CD4-positive, CD25-positive, alpha-beta regulatory T cell (primary cell): ENCODE data around the gene KLF11. TPM values are rescaled to one million over a fixed set of nuclear protein-coding genes. Genes with fewer than 3 reads are reported as not detected.
"Not testable (repeated sequence)": the region's sequence is repeated elsewhere in the genome, so short reads cannot be mapped to it uniquely, and the experiment has no call there.

Source experiments
- ATAC-seq, 2 donors: fragments of 150-1000 bp; cut with Tn5 transposase; one replicate each; pipeline ENCODE4 v1.10.0; 2021; ENCODE audit warnings: low read depth in 2 of 2, moderate number of reproducible peaks in 2 of 2, moderate library complexity in 1 of 2
- DNase-seq, 3 donors: peaks; one replicate each; pipeline versions ENCODE4 v3.0.0 to v3.0.0-alpha.2; 2012 to 2022; ENCODE audit warnings: mixed read lengths in 1 of 3
- H3K27ac ChIP-seq: one replicate; pipeline ENCODE4 v1.7.0; 2013; ENCODE audit warnings: mild to moderate bottlenecking, low read length; ENCODE audit not compliant: insufficient read depth, poor library complexity, severe bottlenecking
- H3K27me3 ChIP-seq: one replicate; pipeline ENCODE4 v1.7.0; 2013; ENCODE audit warnings: low read length; ENCODE audit not compliant: control insufficient read depth, insufficient read depth
- H3K36me3 ChIP-seq: one replicate; pipeline ENCODE4 v1.7.0; 2013; ENCODE audit warnings: mild to moderate bottlenecking, low read length, moderate library complexity; ENCODE audit not compliant: control insufficient read depth, insufficient read depth
- H3K4me1 ChIP-seq: 2 replicates; pipeline ENCODE4 v1.7.0; 2013; ENCODE audit warnings: mild to moderate bottlenecking, low read length; ENCODE audit not compliant: insufficient read depth, control insufficient read depth, poor library complexity, severe bottlenecking
- H3K4me3 ChIP-seq: one replicate; pipeline ENCODE4 v1.7.0; 2013; ENCODE audit warnings: low read depth, mild to moderate bottlenecking, low read length, moderate library complexity
- H3K9me3 ChIP-seq, 2 experiments: 1 replicate in 1 of 2; 2 replicates in 1 of 2; pipeline ENCODE4 v1.7.0; 2013; ENCODE audit warnings: low read length in 2 of 2, mild to moderate bottlenecking in 1 of 2, moderate library complexity in 1 of 2; ENCODE audit not compliant: control insufficient read depth in 2 of 2
- H3K27ac Mint-ChIP-seq, 3 donors: one replicate each; pipeline ENCODE4 v1.8.0; 2020 to 2022; ENCODE audit warnings: mild to moderate bottlenecking in 3 of 3, mixed read lengths in 3 of 3, moderate library complexity in 2 of 3
- H3K27me3 Mint-ChIP-seq: one replicate; pipeline ENCODE4 v1.8.0; 2022; ENCODE audit warnings: mild to moderate bottlenecking, mixed read lengths
- H3K36me3 Mint-ChIP-seq: one replicate; pipeline ENCODE4 v1.8.0; 2020; ENCODE audit warnings: mixed read lengths
- H3K4me1 Mint-ChIP-seq, 4 donors: one replicate each; pipeline ENCODE4 v1.8.0; 2020 to 2022; ENCODE audit warnings: mixed read lengths in 4 of 4, mild to moderate bottlenecking in 1 of 4
- H3K4me3 Mint-ChIP-seq, 4 donors: one replicate each; pipeline ENCODE4 v1.8.0; 2020 to 2022; ENCODE audit warnings: mild to moderate bottlenecking in 4 of 4, mixed read lengths in 4 of 4, moderate library complexity in 3 of 4
- H3K9me3 Mint-ChIP-seq, 7 donors: one replicate each; pipeline ENCODE4 v1.8.0; 2020 to 2022; ENCODE audit warnings: mixed read lengths in 7 of 7, mild to moderate bottlenecking in 3 of 7, moderate library complexity in 2 of 7
- polyA plus RNA-seq, 4 donors: library from polyadenylated mRNA; unstranded; fragments of 300-500 nt; fragmentation: Illumina TruSeq; gene quantifications; one replicate each; pipeline ENCODE4 v1.2.3, GENCODE V29; 2021
- total RNA-seq: library from RNA; stranded (reverse); gene quantifications from one replicate; pipeline ENCODE4 v1.2.3, GENCODE V29; 2022

The KLF11 gene
- total and polyA plus RNA-seq, 5 donors from 2014 or later: 5.9 to 38.9 (median 11.8) TPM

DNA sequence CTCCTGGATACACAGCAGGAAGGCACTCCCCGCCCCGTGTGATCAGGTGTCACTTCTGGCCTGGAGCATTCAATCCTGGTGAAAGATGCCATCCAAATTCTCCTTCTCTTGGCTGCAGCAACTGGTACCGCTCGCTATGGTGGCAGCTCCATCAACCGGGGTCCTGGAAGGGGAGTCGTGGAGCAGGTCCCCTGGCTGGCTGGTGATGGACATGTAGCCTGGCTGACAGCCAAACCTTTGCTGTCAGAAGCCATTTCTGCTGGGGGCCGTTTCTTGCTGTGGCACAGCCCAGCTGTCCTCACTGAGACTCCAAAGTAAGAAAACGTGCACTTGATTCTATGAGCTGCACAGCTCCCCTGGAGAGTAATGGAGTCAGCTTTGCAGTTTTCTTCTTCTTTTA, 44.0 kb downstream of the KLF11 start:
- Mint-ChIP-seq H3K4me3 (no peak overlapping the region), H3K9me3 (peaks cover 0 to 5% (median 0%) of the 10 kb centered on the region in 7 donors), H3K27me3 (peaks cover 80% of the 10 kb centered on the region), H3K4me1 (peaks cover 0 to 7% (median 4%) of the 10 kb centered on the region in 4 donors), H3K27ac (no peak overlapping the region), H3K36me3 (no peaks in the 10 kb centered on the region)
- Histone ChIP-seq H3K4me1 (peaks cover 5% of the 10 kb centered on the region), H3K9me3 (no peaks in the 10 kb centered on the region), H3K36me3 (no peaks in the 10 kb centered on the region), H3K27me3 (peaks cover 40% of the 10 kb centered on the region), H3K4me3 (no peak overlapping the region), H3K27ac (no peak overlapping the region)
- DNase-seq: no peak
- no peak for ATAC-seq

DNA sequence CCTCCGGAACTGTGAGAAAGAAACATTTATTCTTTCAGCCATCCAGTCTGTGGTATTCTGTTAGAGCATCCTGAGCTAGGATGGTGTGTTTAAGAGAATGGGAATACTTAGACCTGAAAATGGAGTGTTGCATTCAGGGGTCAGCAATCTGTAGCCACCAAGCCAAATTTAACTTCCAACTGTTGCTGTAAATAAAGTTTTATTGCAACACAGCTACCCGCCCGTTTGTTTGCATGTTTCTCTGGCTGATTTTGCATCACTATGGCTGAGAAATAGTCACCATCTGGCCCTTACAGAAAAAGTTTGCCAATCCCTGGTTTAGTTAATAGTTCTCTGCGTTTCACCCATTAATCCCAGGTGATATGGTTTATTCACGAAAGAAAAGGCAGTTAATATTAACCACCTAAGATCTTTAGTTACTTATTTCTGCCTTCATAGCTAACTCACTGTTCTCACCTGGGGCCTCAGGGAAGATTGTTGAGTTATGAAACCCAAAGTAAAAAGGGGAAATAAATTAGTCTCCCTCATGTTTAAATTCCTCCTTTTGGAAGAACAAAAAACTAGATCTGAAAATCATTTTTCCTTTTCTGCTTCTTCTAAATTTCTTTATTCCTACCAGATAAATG, 46.3 kb downstream of the KLF11 start:
- Histone ChIP-seq H3K4me1 (peaks cover 5% of the 10 kb centered on the region), H3K9me3 (peaks cover 0 to 2% of the 10 kb centered on the region in 2 experiments), H3K36me3 (no peaks in the 10 kb centered on the region), H3K27me3 (peaks cover 37% of the 10 kb centered on the region), H3K4me3 (no peak overlapping the region), H3K27ac (no peak overlapping the region)
- Mint-ChIP-seq H3K36me3 (peaks cover 3% of the 10 kb centered on the region), H3K4me3 (no peak overlapping the region), H3K4me1 (peaks cover 0 to 7% (median 0%) of the 10 kb centered on the region in 4 donors), H3K9me3 (peaks cover 0 to 8% (median 0%) of the 10 kb centered on the region in 7 donors), H3K27me3 (peaks cover 70% of the 10 kb centered on the region), H3K27ac (no peak overlapping the region)
- ATAC-seq: no peak
- DNase-seq: no peak

DNA sequence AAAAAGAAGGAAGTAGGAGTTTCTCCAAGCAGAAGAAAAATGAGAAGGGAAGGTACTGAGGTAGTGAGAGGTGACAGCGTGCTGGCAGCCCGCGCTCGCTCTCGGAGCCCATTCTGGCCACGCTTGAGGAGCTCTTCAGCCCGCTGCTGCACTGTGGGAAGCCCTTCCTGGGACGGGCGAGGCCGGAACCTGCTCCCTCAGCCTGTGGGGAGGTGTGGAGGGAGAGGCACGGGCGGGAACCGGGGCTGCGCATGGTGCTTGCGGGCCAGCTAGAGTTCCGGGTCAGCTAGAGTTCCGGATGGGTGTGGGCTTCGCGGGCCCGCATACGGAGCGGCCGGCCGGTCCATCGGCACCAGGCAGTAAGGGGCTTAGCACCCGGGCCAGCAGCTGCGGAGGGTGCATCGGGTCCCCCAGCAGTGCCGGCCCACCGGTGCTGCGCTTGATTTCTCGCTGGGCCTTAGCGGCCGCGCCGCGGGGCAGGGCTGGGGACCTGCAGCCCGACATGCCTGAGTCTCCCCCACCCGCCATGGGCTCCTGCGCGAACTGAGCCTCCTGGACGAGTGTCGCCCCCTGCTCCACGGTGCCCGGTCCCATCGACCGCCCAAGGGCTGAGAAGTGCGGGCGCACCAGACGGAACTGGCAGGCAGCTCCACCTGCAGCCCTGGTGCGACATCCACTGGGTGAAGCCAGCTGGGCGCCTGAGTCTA, 48.0 kb downstream of the KLF11 start:
- DNase-seq: peak in 1 of 3 donors; percentile 56
- no peaks in the 10 kb centered on the region for H3K36me3 ChIP-seq
- Mint-ChIP-seq H3K9me3 (peaks cover 0 to 8% (median 0%) of the 10 kb centered on the region in 7 donors), H3K4me1 (peaks cover 0 to 7% (median 0%) of the 10 kb centered on the region in 4 donors), H3K36me3 (peaks cover 3% of the 10 kb centered on the region), H3K27ac (no peak overlapping the region), H3K4me3 (peak overlapping the region in 3 of 4 donors; percentile 72 to 82 (median 72)), H3K27me3 (peaks cover 73% of the 10 kb centered on the region)
- H3K4me3 ChIP-seq: no peak overlapping the region
- H3K9me3 ChIP-seq: peaks cover 0 to 2% of the 10 kb centered on the region in 2 experiments
- no peak overlapping the region for H3K27ac ChIP-seq
- ATAC-seq: peak in 1 of 2 donors; percentile 45
- H3K4me1 ChIP-seq: peaks cover 5% of the 10 kb centered on the region
- H3K27me3 ChIP-seq: peaks cover 31% of the 10 kb centered on the region

DNA sequence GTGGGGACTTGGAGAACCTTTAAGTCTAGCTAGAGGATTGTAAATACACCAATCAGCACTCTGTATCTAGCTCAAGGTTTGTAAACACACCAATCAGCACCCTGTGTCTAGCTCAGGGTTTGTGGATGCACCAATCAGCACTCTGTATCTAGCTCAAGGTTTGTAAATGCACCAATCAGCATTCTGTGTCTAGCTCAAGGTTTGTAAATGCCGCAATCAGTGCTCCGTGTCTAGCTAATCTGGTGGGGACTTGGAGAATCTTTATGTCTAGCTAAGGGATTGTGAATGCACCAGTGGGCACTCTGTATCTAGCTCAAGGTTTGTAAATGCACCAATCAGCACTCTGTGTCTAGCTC, 48.5 kb downstream of the KLF11 start:
- not testable (repeated sequence) for DNase-seq, H3K9me3 Mint-ChIP-seq, ATAC-seq, H3K36me3 Mint-ChIP-seq, H3K36me3 ChIP-seq, H3K27ac Mint-ChIP-seq, H3K9me3 ChIP-seq, H3K4me3 ChIP-seq, H3K4me1 Mint-ChIP-seq, H3K4me1 ChIP-seq, H3K27ac ChIP-seq
- H3K27me3 Mint-ChIP-seq: peaks cover 68% of the 10 kb centered on the region
- peak overlapping the region in 3 of 4 donors; percentile 25 to 83 (median 33) for H3K4me3 Mint-ChIP-seq
- H3K27me3 ChIP-seq: peaks cover 31% of the 10 kb centered on the region

DNA sequence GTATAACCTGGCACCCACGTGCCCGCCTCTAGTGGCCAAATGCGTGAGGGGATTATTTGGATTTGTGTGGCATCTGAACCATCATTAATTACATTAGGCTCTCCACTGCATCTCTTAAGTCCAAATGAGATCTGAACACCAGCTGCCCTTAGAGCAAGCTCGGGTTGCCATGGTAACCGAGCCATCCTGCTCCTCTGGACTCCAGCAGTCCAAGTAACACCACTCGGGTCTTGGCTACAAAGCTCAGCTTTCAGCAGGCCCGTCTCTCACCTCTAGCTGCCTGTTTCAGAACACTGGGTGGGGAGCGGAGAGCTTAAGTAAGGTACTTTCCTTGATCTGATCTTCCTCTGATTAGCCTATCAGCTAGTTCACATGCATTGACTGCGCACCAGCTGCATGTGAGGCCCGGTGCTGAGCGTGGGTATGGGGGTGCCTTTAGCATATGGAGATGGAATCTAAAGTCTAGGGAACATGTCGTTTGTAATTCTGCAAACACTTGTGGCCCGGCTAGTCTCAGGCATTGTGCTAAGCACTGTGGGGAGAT, 51.0 kb downstream of the KLF11 start:
- H3K4me1 ChIP-seq: peaks cover 5% of the 10 kb centered on the region
- H3K4me1 Mint-ChIP-seq: peaks cover 0 to 7% (median 0%) of the 10 kb centered on the region in 4 donors
- peaks cover 51% of the 10 kb centered on the region for H3K27me3 Mint-ChIP-seq
- H3K36me3 Mint-ChIP-seq: peaks cover 3% of the 10 kb centered on the region
- H3K4me3 Mint-ChIP-seq: no peak overlapping the region
- H3K27ac ChIP-seq: no peak overlapping the region
- ATAC-seq: no peak
- peaks cover 0 to 2% of the 10 kb centered on the region in 2 experiments for H3K9me3 ChIP-seq
- H3K4me3 ChIP-seq: no peak overlapping the region
- H3K9me3 Mint-ChIP-seq: peaks cover 0 to 8% (median 0%) of the 10 kb centered on the region in 7 donors
- H3K27ac Mint-ChIP-seq: no peak overlapping the region
- H3K27me3 ChIP-seq: peaks cover 30% of the 10 kb centered on the region
- DNase-seq: no peak
- H3K36me3 ChIP-seq: no peaks in the 10 kb centered on the region

DNA sequence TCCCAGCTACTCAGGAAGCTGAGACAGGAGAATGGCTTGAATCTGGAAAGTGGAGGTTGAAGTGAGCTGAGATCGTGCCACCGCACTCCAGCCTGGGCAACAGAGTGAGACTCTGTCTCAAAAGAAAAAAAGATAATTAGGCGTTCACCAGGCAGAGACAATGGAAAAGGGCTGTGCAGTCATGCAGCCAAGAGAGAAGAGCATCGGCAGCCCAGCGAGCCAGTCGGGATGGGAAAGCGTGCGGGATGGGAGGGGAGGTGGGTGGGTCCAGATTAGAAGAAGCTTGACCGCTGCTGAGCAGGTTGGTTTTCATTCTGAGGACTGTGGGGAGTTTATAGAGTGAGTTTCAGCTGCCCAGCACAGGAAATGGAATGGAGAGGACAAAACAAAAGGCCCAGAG, 51.8 kb downstream of the KLF11 start:
- peaks cover 23% of the 10 kb centered on the region for H3K27me3 ChIP-seq
- peaks cover 0 to 2% of the 10 kb centered on the region in 2 experiments for H3K9me3 ChIP-seq
- ATAC-seq: no peak
- H3K4me3 Mint-ChIP-seq: no peak overlapping the region
- peaks cover 5% of the 10 kb centered on the region for H3K4me1 ChIP-seq
- peaks cover 0 to 7% (median 0%) of the 10 kb centered on the region in 4 donors for H3K4me1 Mint-ChIP-seq
- H3K27ac ChIP-seq: no peak overlapping the region
- no peak for DNase-seq
- H3K4me3 ChIP-seq: no peak overlapping the region
- H3K27ac Mint-ChIP-seq: no peak overlapping the region
- no peaks in the 10 kb centered on the region for H3K36me3 ChIP-seq
- peaks cover 43% of the 10 kb centered on the region for H3K27me3 Mint-ChIP-seq
- H3K9me3 Mint-ChIP-seq: peaks cover 0 to 8% (median 0%) of the 10 kb centered on the region in 7 donors
- peaks cover 3% of the 10 kb centered on the region for H3K36me3 Mint-ChIP-seq

DNA sequence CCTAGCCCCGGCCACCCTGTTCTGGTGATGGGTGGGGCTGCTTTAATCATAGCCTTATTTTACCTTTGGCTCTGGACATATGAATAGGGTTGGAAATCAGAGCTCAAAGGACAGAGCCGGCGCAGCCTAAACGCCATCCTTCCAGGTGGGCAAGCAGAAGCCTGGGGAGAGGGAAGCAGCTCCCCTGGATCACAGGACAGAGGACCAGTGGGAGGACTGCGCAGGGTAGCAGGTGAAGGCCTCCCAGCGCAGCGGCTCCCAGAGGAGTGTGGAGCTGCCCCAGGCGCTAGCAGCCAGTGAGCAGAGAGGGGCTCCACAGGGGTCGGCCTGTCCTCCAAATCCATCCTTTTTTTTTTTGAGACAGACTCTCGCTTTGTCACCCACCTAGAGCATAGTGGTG, 53.3 kb downstream of the KLF11 start:
- peaks cover 17% of the 10 kb centered on the region for H3K27me3 ChIP-seq
- H3K4me1 Mint-ChIP-seq: no peaks in the 10 kb centered on the region
- H3K27ac Mint-ChIP-seq: no peak overlapping the region
- no peak overlapping the region for H3K4me3 Mint-ChIP-seq
- peaks cover 32% of the 10 kb centered on the region for H3K27me3 Mint-ChIP-seq
- H3K9me3 ChIP-seq: peaks cover 0 to 2% of the 10 kb centered on the region in 2 experiments
- peaks cover 0 to 8% (median 0%) of the 10 kb centered on the region in 7 donors for H3K9me3 Mint-ChIP-seq
- ATAC-seq (no peak), DNase-seq (no peak)
- H3K4me3 ChIP-seq: no peak overlapping the region
- H3K4me1 ChIP-seq: no peaks in the 10 kb centered on the region
- H3K36me3 Mint-ChIP-seq: peaks cover 3% of the 10 kb centered on the region
- no peak overlapping the region for H3K27ac ChIP-seq
- no peaks in the 10 kb centered on the region for H3K36me3 ChIP-seq
